ENCODE measurements around the gene PCBP1. TPM values are rescaled to one million over a fixed set of nuclear protein-coding genes. Genes with fewer than 3 reads are reported as not detected.

PCBP1 gene
- total and polyA plus RNA-seq, 2 experiments from 2014 or later = 212 to 393 TPM

- TF ChIP-seq ZNF462 (CRISPR knock-in tag; IDR thresholded peaks at IDR 0.05) = no peak
- no peak for TF ChIP-seq POLR2AphosphoS5 (IDR thresholded peaks at IDR 0.05; ENCODE audit: low read depth)
- no peak for TF ChIP-seq CREB1 (CRISPR knock-in tag; IDR thresholded peaks at IDR 0.05; ENCODE audit: low read depth)
- no peak for TF ChIP-seq CTCF (conservative IDR thresholded peaks at IDR 0.05; ENCODE audit: low read depth in 2 of 2)
- no peak for TF ChIP-seq STAT1 (IDR thresholded peaks at IDR 0.05; ENCODE audit: unreplicated experiment)
- TF ChIP-seq EZH2 (IDR thresholded peaks at IDR 0.05; ENCODE audit: low read depth, unreplicated experiment) = no peak
- no peak for TF ChIP-seq EZH2phosphoT487 (IDR thresholded peaks at IDR 0.05; ENCODE audit: unreplicated experiment)
- no peak for TF ChIP-seq JUNB (IDR thresholded peaks at IDR 0.05; ENCODE audit: unreplicated experiment)
- no peak for TF ChIP-seq ZNF331 (CRISPR knock-in tag; IDR thresholded peaks at IDR 0.05; ENCODE audit: low read depth)
- TF ChIP-seq NANOG (IDR thresholded peaks at IDR 0.05; ENCODE audit: borderline replicate concordance) = no peak
- TF ChIP-seq ZNF114 (CRISPR knock-in tag; IDR thresholded peaks at IDR 0.05) = no peak
- no peak for TF ChIP-seq REST (IDR thresholded peaks at IDR 0.05; ENCODE audit: unreplicated experiment)
These were observed 8.7 kb downstream of the PCBP1 start (continued) for GRCh38 chr2:70095720-70096670.
